IPS DF 6.9 (cell line): Measurements from ENCODE around the gene ARVCF.

Source experiments
- DNase-seq: peaks from one replicate; pipeline ENCODE4 v3.0.0-alpha.2; 2013; ENCODE audit warnings: low read depth, low spot score
- H3K27ac ChIP-seq: one replicate; pipeline ENCODE4 v1.5.1; 2013; ENCODE audit warnings: low read length, control low read depth
- H3K27me3 ChIP-seq: 2 replicates; pipeline ENCODE4 v1.6.1; 2013; ENCODE audit warnings: mild to moderate bottlenecking, low read length; ENCODE audit not compliant: control insufficient read depth, insufficient read depth
- H3K36me3 ChIP-seq: 2 replicates; pipeline ENCODE4 v1.6.1; 2013; ENCODE audit warnings: low read length; ENCODE audit not compliant: control insufficient read depth, insufficient read depth
- H3K4me1 ChIP-seq: 2 replicates; pipeline ENCODE4 v1.6.1; 2013; ENCODE audit warnings: low read length; ENCODE audit not compliant: control insufficient read depth, insufficient read depth
- H3K4me3 ChIP-seq: 2 replicates; pipeline ENCODE4 v1.5.1; 2013; ENCODE audit warnings: mild to moderate bottlenecking, low read length
- H3K9me3 ChIP-seq: 2 replicates; pipeline ENCODE4 v1.6.1; 2013; ENCODE audit warnings: low read length, inconsistent platforms; ENCODE audit not compliant: control insufficient read depth, insufficient read depth
- WGBS: extraction: QIAGEN DNeasy Blood & Tissue Kit; methylation state at CpG from one replicate; pipeline ENCODE4 v1.1.7; 2013; ENCODE audit warnings: mixed read lengths, missing lambda C conversion rate; ENCODE audit not compliant: insufficient read length, insufficient coverage; 5-methylcytosine and 5-hydroxymethylcytosine counted together

ARVCF gene

GRCh38 chr22:20014526-20015186, 2.0 kb downstream of the ARVCF start:
- Histone ChIP-seq H3K9me3 (no peaks in the 10 kb centered on the region), H3K36me3 (no peaks in the 10 kb centered on the region), H3K27ac (no peak overlapping the region), H3K27me3 (peaks cover 20% of the 10 kb centered on the region), H3K4me1 (no peaks in the 10 kb centered on the region), H3K4me3 (no peak overlapping the region)
- DNase-seq: no peak
- WGBS: no CpG with 5 or more reads among the region's 5 CpGs

DNA sequence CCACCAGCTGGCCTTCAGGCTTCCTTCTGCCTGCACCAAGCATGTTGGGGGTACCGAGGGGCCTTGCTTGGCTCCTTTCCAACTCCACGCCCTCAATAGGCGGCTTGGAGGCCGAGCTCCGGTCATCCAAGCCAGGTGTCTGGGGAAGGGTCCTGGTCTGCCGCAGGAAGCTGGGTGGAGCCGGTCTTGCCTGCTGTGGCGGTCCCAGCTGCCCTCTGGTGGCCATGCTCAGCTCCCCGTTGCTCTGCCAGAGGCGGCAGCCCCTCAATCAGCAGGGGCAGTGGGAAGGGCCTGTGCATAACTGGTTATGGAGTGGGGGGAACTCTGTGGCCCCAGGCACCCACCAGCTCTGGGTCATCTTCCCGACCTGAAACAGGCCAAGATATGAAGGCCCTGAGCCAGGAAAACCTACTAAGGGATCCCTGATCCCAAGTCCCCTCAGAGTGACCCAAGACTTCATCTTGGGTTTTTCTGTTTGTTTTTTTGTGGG, 3.2 kb downstream of the ARVCF start:
- H3K36me3 ChIP-seq: no peaks in the 10 kb centered on the region
- H3K27ac ChIP-seq: no peak overlapping the region
- H3K27me3 ChIP-seq: peaks cover 15% of the 10 kb centered on the region
- WGBS: no CpG with 5 or more reads among the region's 11 CpGs
- DNase-seq: no peak
- H3K4me1 ChIP-seq: no peaks in the 10 kb centered on the region
- H3K9me3 ChIP-seq: no peaks in the 10 kb centered on the region
- H3K4me3 ChIP-seq: no peak overlapping the region

GRCh38 chr22:20012741-20013331, 3.8 kb downstream of the ARVCF start:
- Histone ChIP-seq H3K4me3 (no peak overlapping the region), H3K9me3 (no peaks in the 10 kb centered on the region), H3K4me1 (no peaks in the 10 kb centered on the region), H3K27me3 (peaks cover 9% of the 10 kb centered on the region), H3K27ac (no peak overlapping the region), H3K36me3 (no peaks in the 10 kb centered on the region)
- DNase-seq: no peak
- no CpG with 5 or more reads among the region's 10 CpGs for WGBS

GRCh38 chr22:20011993-20012740, 4.5 kb downstream of the ARVCF start:
- H3K4me1 ChIP-seq: no peaks in the 10 kb centered on the region

GRCh38 chr22:20011123-20011992, 5.3 kb downstream of the ARVCF start:
- no peaks in the 10 kb centered on the region for H3K36me3 ChIP-seq
- H3K9me3 ChIP-seq: no peaks in the 10 kb centered on the region
- H3K4me1 ChIP-seq: no peaks in the 10 kb centered on the region
- H3K27ac ChIP-seq: no peak overlapping the region
- DNase-seq: no peak
- peaks cover 2% of the 10 kb centered on the region; the same call in 1 of the 2 replicates for H3K27me3 ChIP-seq
- H3K4me3 ChIP-seq: no peak overlapping the region
- no CpG with 5 or more reads among the region's 20 CpGs for WGBS

More at GRCh38 chr22:20011993-20012740, 4.5 kb downstream of the ARVCF start:
- Histone ChIP-seq H3K9me3 (no peaks in the 10 kb centered on the region), H3K36me3 (no peaks in the 10 kb centered on the region), H3K4me3 (no peak overlapping the region), H3K27ac (no peak overlapping the region), H3K27me3 (peaks cover 3% of the 10 kb centered on the region; the same call in 1 of the 2 replicates)
- no peak for DNase-seq
- WGBS: no CpG with 5 or more reads among the region's 7 CpGs

- H3K4me3 ChIP-seq: no peak overlapping the region
- no peak for DNase-seq
- H3K27ac ChIP-seq: no peak overlapping the region
- no peaks in the 10 kb centered on the region for H3K36me3 ChIP-seq
- no peaks in the 10 kb centered on the region for H3K9me3 ChIP-seq
- no peaks in the 10 kb centered on the region for H3K4me1 ChIP-seq
- WGBS: no CpG with 5 or more reads among the region's 14 CpGs
- H3K27me3 ChIP-seq: peaks cover 1% of the 10 kb centered on the region; the same call in 1 of the 2 replicates
These were observed 6.1 kb downstream of the ARVCF start for GRCh38 chr22:20010307-20011122.

- Histone ChIP-seq H3K27ac (no peak overlapping the region), H3K4me1 (no peaks in the 10 kb centered on the region), H3K9me3 (no peaks in the 10 kb centered on the region), H3K27me3 (no peaks in the 10 kb centered on the region), H3K4me3 (no peak overlapping the region), H3K36me3 (no peaks in the 10 kb centered on the region)
- no CpG with 5 or more reads among the region's 8 CpGs for WGBS
- DNase-seq: no peak
These were observed 6.9 kb downstream of the ARVCF start for GRCh38 chr22:20009582-20010306.

DNA sequence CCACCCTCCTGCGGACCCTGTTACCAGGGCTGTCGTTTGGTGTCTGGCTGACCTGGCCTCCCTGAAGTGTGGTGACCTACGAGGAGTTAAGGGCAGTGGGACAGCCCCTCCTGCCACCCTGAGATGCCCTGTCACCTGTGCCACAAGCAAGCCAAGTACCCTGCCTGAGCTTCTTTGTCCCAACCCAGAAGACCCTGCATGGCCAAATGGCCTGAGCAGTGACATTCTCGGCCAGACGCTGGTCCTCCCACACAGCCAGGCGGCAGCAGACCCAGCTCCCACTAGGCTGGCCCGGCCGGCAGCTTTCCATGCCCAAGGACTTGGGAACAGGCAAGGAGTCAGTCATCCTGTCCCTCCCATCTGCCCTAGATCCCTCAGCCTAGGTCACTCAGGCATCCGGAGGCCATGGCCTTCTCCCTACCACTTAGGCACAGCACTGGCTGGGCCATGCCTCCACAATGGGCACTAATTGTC, 7.6 kb downstream of the ARVCF start:
- WGBS: no CpG with 5 or more reads among the region's 9 CpGs
- Histone ChIP-seq H3K27ac (no peak overlapping the region), H3K27me3 (no peaks in the 10 kb centered on the region), H3K36me3 (no peaks in the 10 kb centered on the region), H3K9me3 (no peaks in the 10 kb centered on the region), H3K4me3 (no peak overlapping the region), H3K4me1 (no peaks in the 10 kb centered on the region)
- no peak for DNase-seq
